GM23338 (cell line): ENCODE data around the gene RNF180. TPM values are rescaled to one million over a fixed set of nuclear protein-coding genes. Genes with fewer than 3 reads are reported as not detected.

Source experiments
- ATAC-seq: fragments of 200-7000 bp; cut with Tn5 transposase; 3 replicates; pipeline ENCODE4 v1.9.1; 2020
- DNase-seq: peaks from one replicate; pipeline ENCODE4 v3.0.0-alpha.2; 2015; ENCODE audit warnings: low spot score
- H2AFZ ChIP-seq: fragments of 200-600 bp; sonication (generic); 2 replicates; pipeline ENCODE4 v1.8.0; 2016; ENCODE audit warnings: antibody characterized with exemption, mild to moderate bottlenecking, moderate library complexity
- H3F3A ChIP-seq: fragments of 200-600 bp; sonication (generic); replicated peaks from 2 replicates; pipeline ENCODE4 v1.8.0; 2017; ENCODE audit warnings: antibody characterized with exemption, mixed run types, low read depth
- H3K27ac ChIP-seq: fragments of 200-600 bp; sonication (generic); 2 replicates; pipeline ENCODE4 v1.6.1; 2016; ENCODE audit warnings: low read depth
- H3K27me3 ChIP-seq: fragments of 200-600 bp; sonication (generic); 2 replicates; pipeline ENCODE4 v1.8.0; 2016; ENCODE audit warnings: mild to moderate bottlenecking, mixed run types, moderate library complexity; ENCODE audit not compliant: insufficient read depth
- H3K36me3 ChIP-seq: fragments of 200-600 bp; sonication (generic); 2 replicates; pipeline ENCODE4 v1.8.0; 2016; ENCODE audit warnings: mild to moderate bottlenecking; ENCODE audit not compliant: insufficient read depth
- H3K4me1 ChIP-seq: fragments of 200-600 bp; sonication (generic); 2 replicates; pipeline ENCODE4 v1.8.0; 2016; ENCODE audit warnings: mild to moderate bottlenecking, moderate library complexity; ENCODE audit not compliant: insufficient read depth
- H3K4me2 ChIP-seq: fragments of 200-600 bp; sonication (generic); 2 replicates; pipeline ENCODE4 v1.7.1; 2017; ENCODE audit warnings: mixed run types
- H3K4me3 ChIP-seq: fragments of 200-600 bp; sonication (generic); 2 replicates; pipeline ENCODE4 v1.6.1; 2016; ENCODE audit warnings: mixed run types
- H3K79me2 ChIP-seq: fragments of 200-600 bp; sonication (generic); replicated peaks from 2 replicates; pipeline ENCODE4 v1.8.0; 2017; ENCODE audit warnings: mild to moderate bottlenecking; ENCODE audit not compliant: insufficient read depth
- H3K9me2 ChIP-seq: fragments of 200-600 bp; sonication (generic); 2 replicates; pipeline ENCODE4 v1.8.0; 2017; ENCODE audit not compliant: insufficient read depth
- H4K20me1 ChIP-seq: fragments of 200-600 bp; sonication (generic); replicated peaks from 2 replicates; pipeline ENCODE4 v1.8.0; 2017; ENCODE audit warnings: mild to moderate bottlenecking; ENCODE audit not compliant: insufficient read depth
- H3K27ac Mint-ChIP-seq: 2 replicates; pipeline ENCODE4 v1.8.0; 2020; ENCODE audit warnings: inconsistent platforms, mild to moderate bottlenecking, moderate library complexity, mixed read lengths
- H3K27me3 Mint-ChIP-seq: 3 replicates; pipeline ENCODE4 v1.8.0; 2022; ENCODE audit warnings: low read depth, mild to moderate bottlenecking, moderate library complexity, mixed read lengths, inconsistent platforms; ENCODE audit not compliant: insufficient read depth, poor library complexity
- H3K36me3 Mint-ChIP-seq: 3 replicates; pipeline ENCODE4 v1.8.0; 2021; ENCODE audit warnings: low read depth, mild to moderate bottlenecking, inconsistent platforms, moderate library complexity, mixed read lengths
- H3K4me1 Mint-ChIP-seq: 3 replicates; pipeline ENCODE4 v1.8.0; 2020; ENCODE audit warnings: mild to moderate bottlenecking, inconsistent platforms, mixed read lengths
- H3K4me3 Mint-ChIP-seq: 3 replicates; pipeline ENCODE4 v1.8.0; 2021; ENCODE audit warnings: moderate library complexity, mild to moderate bottlenecking, inconsistent platforms, mixed read lengths
- H3K9me3 Mint-ChIP-seq: 3 replicates; pipeline ENCODE4 v1.8.0; 2020; ENCODE audit warnings: moderate library complexity, mild to moderate bottlenecking, inconsistent platforms, mixed read lengths
- CREB1 ChIP-seq: fragments of 250-450 bp; sonication (Bioruptor Pico); IDR thresholded peaks from 2 replicates; pipeline ENCODE4 v1.5.0; 2020; ENCODE audit warnings: low read depth, mild to moderate bottlenecking, moderate library complexity
- CTCF ChIP-seq, 2 experiments: fragments of 200-600 bp in 1 of 2; sonication (generic) in 1 of 2; conservative IDR thresholded peaks; 2 replicates each; pipeline versions ENCODE4 v1.5.1 to v1.6.1; 2016 to 2017; ENCODE audit warnings: antibody characterized with exemption in 2 of 2, low read depth in 2 of 2, mild to moderate bottlenecking in 2 of 2, moderate library complexity in 1 of 2
- ETS1 ChIP-seq: IDR thresholded peaks from 2 replicates; pipeline ENCODE4 v1.6.1; 2016; ENCODE audit warnings: antibody characterized with exemption
- REST ChIP-seq: IDR thresholded peaks from one replicate; pipeline ENCODE4 v1.6.1; 2018; ENCODE audit warnings: antibody characterized with exemption; ENCODE audit not compliant: unreplicated experiment
- STAT1 ChIP-seq: IDR thresholded peaks from one replicate; pipeline ENCODE4 v1.6.1; 2016; ENCODE audit warnings: antibody characterized with exemption; ENCODE audit not compliant: unreplicated experiment
- ZNF462 ChIP-seq: fragments of 250-450 bp; sonication (Bioruptor Pico); IDR thresholded peaks from 2 replicates; pipeline ENCODE4 v1.5.0; 2020; ENCODE audit warnings: mild to moderate bottlenecking, moderate library complexity
- polyA plus RNA-seq: library from polyadenylated mRNA; unstranded; fragments of >200 nt; fragmentation: Nextera tagmentation; extraction: Ambion mirVana; gene quantifications from 2 replicates; pipeline ENCODE4 v1.2.1, GENCODE V29; 2016
- total RNA-seq: library from RNA; depleted of rRNA; stranded (reverse); fragments of >200 nt; shearing (Covaris generic); gene quantifications from 2 replicates; pipeline ENCODE4 v1.2.3, GENCODE V29; 2014

The RNF180 gene
- total and polyA plus RNA-seq, 2 experiments from 2014 or later: 2.0 to 4.2 TPM

- no peak overlapping the region for H3K27ac ChIP-seq
- DNase-seq: peak; percentile 10
These were observed 181.7 kb downstream of the RNF180 start for GRCh38 chr5:64347309-64347708.

More at GRCh38 chr5:64347309-64347708, 181.7 kb downstream of the RNF180 start:
- Histone ChIP-seq H3F3A (no peaks in the 10 kb centered on the region), H3K79me2 (no peaks in the 10 kb centered on the region), H3K27me3 (no peaks in the 10 kb centered on the region), H3K36me3 (no peaks in the 10 kb centered on the region), H3K4me3 (no peak overlapping the region), H3K9me2 (no peaks in the 10 kb centered on the region), H4K20me1 (no peaks in the 10 kb centered on the region), H3K4me2 (no peak overlapping the region), H3K4me1 (no peaks in the 10 kb centered on the region), H2AFZ (no peak overlapping the region)
- no peaks in the 10 kb centered on the region for H3K36me3 Mint-ChIP-seq
- TF ChIP-seq ZNF462 (CRISPR knock-in tag): no peak
- TF ChIP-seq CTCF (conservative IDR thresholded peaks at IDR 0.05; ENCODE audit: low read depth in 2 of 2): peak; percentile 34 to 52; a peak in 3 of 4 replicates
- no peak for TF ChIP-seq STAT1
- no peak for TF ChIP-seq ETS1
- TF ChIP-seq CREB1: no peak
- TF ChIP-seq REST: no peak
- no peak overlapping the region for H3K4me3 Mint-ChIP-seq
- ATAC-seq: no peak
- H3K27ac Mint-ChIP-seq: no peak overlapping the region
- no peaks in the 10 kb centered on the region for H3K4me1 Mint-ChIP-seq
- peaks cover 6% of the 10 kb centered on the region; the same call in 2 of the 3 replicates for H3K9me3 Mint-ChIP-seq
- H3K27me3 Mint-ChIP-seq: no peaks in the 10 kb centered on the region
